GM12864 (cell line): Measurements from ENCODE around the gene KITLG.

ENCODE experiments used
- DNase-seq: peaks from one replicate; pipeline ENCODE4 v3.0.0-alpha.2; 2011; ENCODE audit warnings: low read depth
- H3K4me3 ChIP-seq: 2 replicates; pipeline ENCODE4 v1.5.1; 2011; ENCODE audit warnings: mild to moderate bottlenecking, low read depth, low read length, control low read depth
- CTCF ChIP-seq: IDR thresholded peaks from 2 replicates; pipeline ENCODE4 v1.5.1; 2011; ENCODE audit warnings: low read depth, mild to moderate bottlenecking, moderate library complexity, low read length, control low read depth, inconsistent platforms; ENCODE audit errors: missing control alignments

Gene KITLG

GRCh38 chr12:88544991-88545980 is 35.0 kb downstream of the KITLG start:
- no peak overlapping the region for H3K4me3 ChIP-seq
- no peak for TF ChIP-seq CTCF
- no peak for DNase-seq

- no peak for DNase-seq
- no peak for TF ChIP-seq CTCF
- H3K4me3 ChIP-seq, result no peak overlapping the region
These were observed 40.4 kb downstream of the KITLG start for GRCh38 chr12:88539893-88540292.

- TF ChIP-seq CTCF, result no peak
- DNase-seq, result no peak
- H3K4me3 ChIP-seq, result no peak overlapping the region
These were observed 41.6 kb downstream of the KITLG start for GRCh38 chr12:88538697-88539096.

GRCh38 chr12:88538250-88538649 is 42.0 kb downstream of the KITLG start:
- H3K4me3 ChIP-seq, result no peak overlapping the region
- no peak for DNase-seq
- no peak for TF ChIP-seq CTCF

GRCh38 chr12:88530868-88531267 is 49.4 kb downstream of the KITLG start:
- H3K4me3 ChIP-seq, result no peak overlapping the region
- no peak for TF ChIP-seq CTCF
- DNase-seq, result no peak

- no peak for DNase-seq
- H3K4me3 ChIP-seq, result no peak overlapping the region
- TF ChIP-seq CTCF, result no peak
These were observed 50.5 kb downstream of the KITLG start for GRCh38 chr12:88529531-88530488.
